Upper lobe of right lung (tissue), 1 donor: Measurements from ENCODE around the gene RAP2B. TPM values are rescaled to one million over a fixed set of nuclear protein-coding genes. Genes with fewer than 3 reads are reported as not detected.

Source experiments
- ATAC-seq: fragments of 200-7000 bp; cut with Tn5 transposase; one replicate; pipeline ENCODE4 v1.9.1; 2020; ENCODE audit warnings: mild to moderate bottlenecking, moderate library complexity
- DNase-seq: peaks from one replicate; pipeline ENCODE4 v3.0.0-alpha.2; 2020
- H3K27ac ChIP-seq: fragments of 200-600 bp; one replicate; pipeline ENCODE4 v1.8.0; 2022
- H3K27me3 ChIP-seq: fragments of 200-600 bp; one replicate; pipeline ENCODE4 v1.8.0; 2022; ENCODE audit warnings: mild to moderate bottlenecking
- H3K36me3 ChIP-seq: fragments of 200-600 bp; one replicate; pipeline ENCODE4 v1.8.0; 2022
- H3K4me1 ChIP-seq: fragments of 200-600 bp; one replicate; pipeline ENCODE4 v1.8.0; 2022
- H3K4me3 ChIP-seq: fragments of 200-600 bp; one replicate; pipeline ENCODE4 v1.8.0; 2022; ENCODE audit warnings: mild to moderate bottlenecking
- H3K9me3 ChIP-seq: fragments of 200-600 bp; one replicate; pipeline ENCODE4 v1.8.0; 2022
- intact Hi-C: fragments of 100-400 bp; cut with DNase I; formaldehyde crosslinking; loops from one replicate; pipeline ENCODE4 v1.11.0; 2022
- total RNA-seq: library from RNA; stranded (reverse); fragmentation: NEBNext Ultra II Directional; extraction: Animal tissue kit (Norgen Biotek cat#: 25700); gene quantifications from one replicate; pipeline ENCODE4 v1.2.1, GENCODE V29; 2021
- TF ChIP-seq, protein P1 (sequence below): fragments of 200-600 bp; IDR thresholded peaks from one replicate; pipeline ENCODE4 v1.8.0; 2022; ENCODE audit warnings: antibody characterized with exemption
- donor health status: DM: no; HTN: yes; CAD: no; lungs with severe emphysema.

RAP2B gene
- total RNA-seq, 1 donor from 2014 or later: 17.9 TPM

DNA sequence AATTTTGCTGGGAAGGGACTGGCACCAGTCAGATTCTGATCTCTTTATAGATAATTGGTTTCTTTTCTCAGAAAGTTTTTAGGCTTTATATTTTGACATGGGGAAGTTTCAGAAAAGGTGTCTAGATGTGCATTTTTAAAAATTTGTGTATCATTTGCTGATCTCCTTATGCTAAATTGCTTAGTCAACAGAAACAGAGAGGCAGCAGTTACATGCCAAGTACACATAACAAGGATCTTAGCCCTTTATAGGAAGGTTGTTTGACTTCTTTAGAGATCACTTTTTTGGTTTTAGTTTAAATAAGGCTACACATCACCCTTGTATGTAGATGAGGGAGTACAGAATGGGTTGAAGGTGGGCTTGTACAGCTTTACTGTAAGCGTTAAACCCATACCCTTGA lies 53.5 kb downstream of the RAP2B start:
- TF ChIP-seq, protein P1, sequence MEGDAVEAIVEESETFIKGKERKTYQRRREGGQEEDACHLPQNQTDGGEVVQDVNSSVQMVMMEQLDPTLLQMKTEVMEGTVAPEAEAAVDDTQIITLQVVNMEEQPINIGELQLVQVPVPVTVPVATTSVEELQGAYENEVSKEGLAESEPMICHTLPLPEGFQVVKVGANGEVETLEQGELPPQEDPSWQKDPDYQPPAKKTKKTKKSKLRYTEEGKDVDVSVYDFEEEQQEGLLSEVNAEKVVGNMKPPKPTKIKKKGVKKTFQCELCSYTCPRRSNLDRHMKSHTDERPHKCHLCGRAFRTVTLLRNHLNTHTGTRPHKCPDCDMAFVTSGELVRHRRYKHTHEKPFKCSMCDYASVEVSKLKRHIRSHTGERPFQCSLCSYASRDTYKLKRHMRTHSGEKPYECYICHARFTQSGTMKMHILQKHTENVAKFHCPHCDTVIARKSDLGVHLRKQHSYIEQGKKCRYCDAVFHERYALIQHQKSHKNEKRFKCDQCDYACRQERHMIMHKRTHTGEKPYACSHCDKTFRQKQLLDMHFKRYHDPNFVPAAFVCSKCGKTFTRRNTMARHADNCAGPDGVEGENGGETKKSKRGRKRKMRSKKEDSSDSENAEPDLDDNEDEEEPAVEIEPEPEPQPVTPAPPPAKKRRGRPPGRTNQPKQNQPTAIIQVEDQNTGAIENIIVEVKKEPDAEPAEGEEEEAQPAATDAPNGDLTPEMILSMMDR: no peak
- Histone ChIP-seq H3K9me3 (no peaks in the 10 kb centered on the region), H3K4me3 (no peak overlapping the region), H3K36me3 (no peaks in the 10 kb centered on the region), H3K27me3 (no peaks in the 10 kb centered on the region), H3K4me1 (peaks cover under 1% of the 10 kb centered on the region), H3K27ac (no peak overlapping the region)
- intact Hi-C loops: no loop called here
- no peak for DNase-seq
- no peak for ATAC-seq

DNA sequence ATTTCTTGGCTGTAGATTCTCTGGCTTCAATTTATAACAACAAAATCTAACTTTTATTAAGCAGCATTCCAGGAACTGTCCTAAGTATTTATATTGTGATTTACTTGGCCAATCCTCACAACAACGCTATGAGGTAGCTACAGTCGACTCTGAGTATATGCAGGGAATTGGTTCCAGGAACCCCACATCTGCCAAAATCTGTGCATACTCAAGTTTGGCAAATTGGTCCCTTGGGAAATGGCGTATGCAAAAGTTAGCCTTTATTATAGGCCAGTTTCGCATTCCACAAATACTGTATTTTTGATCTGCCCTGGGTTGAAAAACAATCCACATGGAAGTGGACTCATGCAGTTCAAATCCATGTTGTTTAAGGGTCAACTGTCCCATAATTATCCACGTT lies 53.9 kb downstream of the RAP2B start:
- no peaks in the 10 kb centered on the region for H3K36me3 ChIP-seq
- ATAC-seq (no peak), DNase-seq (no peak)
- no peak overlapping the region for H3K4me3 ChIP-seq
- peaks cover 2% of the 10 kb centered on the region for H3K4me1 ChIP-seq
- TF ChIP-seq, protein P1: no peak
- no peak overlapping the region for H3K27ac ChIP-seq
- H3K9me3 ChIP-seq: no peaks in the 10 kb centered on the region
- no peaks in the 10 kb centered on the region for H3K27me3 ChIP-seq
- intact Hi-C loops: no loop called here

GRCh38 chr3:153216928-153217327 lies 54.9 kb downstream of the RAP2B start:
- ATAC-seq (no peak), DNase-seq (no peak)
- no peaks in the 10 kb centered on the region for H3K9me3 ChIP-seq
- H3K27me3 ChIP-seq: no peaks in the 10 kb centered on the region
- no peak overlapping the region for H3K27ac ChIP-seq
- intact Hi-C loops: no loop called here
- H3K36me3 ChIP-seq: no peaks in the 10 kb centered on the region
- H3K4me1 ChIP-seq: peaks cover 10% of the 10 kb centered on the region
- TF ChIP-seq, protein P1: no peak
- H3K4me3 ChIP-seq: no peak overlapping the region

- no peak for ATAC-seq
- intact Hi-C loops: no loop called here
- no peaks in the 10 kb centered on the region for H3K36me3 ChIP-seq
- no peaks in the 10 kb centered on the region for H3K27me3 ChIP-seq
- no peak overlapping the region for H3K4me3 ChIP-seq
- H3K9me3 ChIP-seq: no peaks in the 10 kb centered on the region
- no peak for DNase-seq
- TF ChIP-seq, protein P1: no peak
- no peak overlapping the region for H3K27ac ChIP-seq
- H3K4me1 ChIP-seq: peaks cover 18% of the 10 kb centered on the region
Measured at GRCh38 chr3:153219146-153219545, 57.1 kb downstream of the RAP2B start.
